ENCODE measurements around the gene CHST7. TPM values are rescaled to one million over a fixed set of nuclear protein-coding genes. Genes with fewer than 3 reads are reported as not detected.
A peak's percentile ranks its signal among the peaks of the same experiment; 100 is the strongest.

Gene CHST7
- total RNA-seq, 2 experiments from 2014 or later: 2.5 to 2.8 TPM

DNA sequence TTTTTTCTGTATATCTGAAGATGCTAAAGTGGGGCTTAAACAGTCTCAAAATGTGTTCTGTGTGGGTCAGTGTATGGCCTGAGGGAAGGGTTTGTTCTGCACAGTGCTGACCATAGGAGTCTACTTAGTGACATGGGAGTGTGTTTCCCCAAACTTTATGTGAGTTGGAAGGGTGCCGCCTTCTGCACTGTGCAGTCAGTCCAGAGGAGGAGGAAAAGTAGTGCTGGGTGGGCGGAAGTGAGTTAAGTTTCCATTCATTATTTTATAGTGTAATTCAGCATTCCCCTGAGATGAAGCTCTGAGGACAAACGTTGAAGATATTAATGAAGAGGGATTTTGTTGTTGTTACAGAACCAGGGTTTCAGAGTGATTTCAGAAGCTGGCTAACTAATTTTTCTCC lies 2.9 kb downstream of the CHST7 start:
- TF ChIP-seq, protein P1, sequence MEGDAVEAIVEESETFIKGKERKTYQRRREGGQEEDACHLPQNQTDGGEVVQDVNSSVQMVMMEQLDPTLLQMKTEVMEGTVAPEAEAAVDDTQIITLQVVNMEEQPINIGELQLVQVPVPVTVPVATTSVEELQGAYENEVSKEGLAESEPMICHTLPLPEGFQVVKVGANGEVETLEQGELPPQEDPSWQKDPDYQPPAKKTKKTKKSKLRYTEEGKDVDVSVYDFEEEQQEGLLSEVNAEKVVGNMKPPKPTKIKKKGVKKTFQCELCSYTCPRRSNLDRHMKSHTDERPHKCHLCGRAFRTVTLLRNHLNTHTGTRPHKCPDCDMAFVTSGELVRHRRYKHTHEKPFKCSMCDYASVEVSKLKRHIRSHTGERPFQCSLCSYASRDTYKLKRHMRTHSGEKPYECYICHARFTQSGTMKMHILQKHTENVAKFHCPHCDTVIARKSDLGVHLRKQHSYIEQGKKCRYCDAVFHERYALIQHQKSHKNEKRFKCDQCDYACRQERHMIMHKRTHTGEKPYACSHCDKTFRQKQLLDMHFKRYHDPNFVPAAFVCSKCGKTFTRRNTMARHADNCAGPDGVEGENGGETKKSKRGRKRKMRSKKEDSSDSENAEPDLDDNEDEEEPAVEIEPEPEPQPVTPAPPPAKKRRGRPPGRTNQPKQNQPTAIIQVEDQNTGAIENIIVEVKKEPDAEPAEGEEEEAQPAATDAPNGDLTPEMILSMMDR (IDR thresholded peaks at IDR 0.05): no peak
- intact Hi-C loops (cut with micrococcal nuclease): no loop called here
- Mint-ChIP-seq H3K36me3 (ENCODE audit: low read depth) (no peaks in the 10 kb centered on the region), H3K27ac (no peak overlapping the region), H3K9me3 (no peaks in the 10 kb centered on the region), H3K4me1 (ENCODE audit: low read depth) (peaks cover 39% of the 10 kb centered on the region), H3K4me3 (peak overlapping the region; percentile 61), H3K27me3 (peaks cover 3% of the 10 kb centered on the region)
- no peak for ATAC-seq
- ChIA-PET CTCF (interaction anchor here (1.2 kb wide), 1 partner anchor 61 kb away, joined by 4 read pairs; no protein-coding TSS in a partner anchor), POLR2A (no interaction called here)
- no peak for DNase-seq

GRCh38 chrX:46577221-46578005 lies 3.8 kb downstream of the CHST7 start:
- TF ChIP-seq, protein P1 (IDR thresholded peaks at IDR 0.05): no peak
- Mint-ChIP-seq H3K27me3 (peaks cover 3% of the 10 kb centered on the region), H3K4me1 (ENCODE audit: low read depth) (peaks cover 29% of the 10 kb centered on the region), H3K36me3 (ENCODE audit: low read depth) (no peaks in the 10 kb centered on the region), H3K9me3 (no peaks in the 10 kb centered on the region), H3K27ac (no peak overlapping the region), H3K4me3 (peak overlapping the region; percentile 27)
- POLR2A ChIA-PET: no interaction called here
- CTCF ChIA-PET: interaction anchor here (1.2 kb wide), 1 partner anchor 60 kb away, joined by 4 read pairs; no protein-coding TSS in a partner anchor
- no peak for ATAC-seq
- intact Hi-C loops (cut with micrococcal nuclease): no loop called here
- no peak for DNase-seq

DNA sequence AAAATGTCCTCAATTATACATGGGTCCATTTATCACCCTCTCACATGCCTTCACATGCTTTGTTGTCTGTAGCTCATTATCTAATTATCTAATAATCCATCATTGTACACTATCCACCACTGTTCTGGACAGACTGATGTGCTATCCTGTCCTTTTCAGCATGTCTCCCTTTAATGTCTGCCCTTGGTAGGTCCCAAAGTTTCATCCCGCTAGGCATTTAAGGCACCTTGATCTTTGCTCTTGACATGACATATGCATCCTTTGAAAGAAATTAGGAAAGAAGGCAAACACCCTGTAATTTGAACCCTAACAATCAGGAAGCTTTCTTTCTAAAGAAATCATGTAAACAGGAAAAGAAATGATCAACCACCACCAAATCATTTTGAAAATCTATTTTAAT lies 5.7 kb downstream of the CHST7 start:
- TF ChIP-seq, protein P1 (IDR thresholded peaks at IDR 0.05): no peak
- Mint-ChIP-seq H3K36me3 (ENCODE audit: low read depth) (no peaks in the 10 kb centered on the region), H3K9me3 (no peaks in the 10 kb centered on the region), H3K4me3 (no peak overlapping the region), H3K4me1 (ENCODE audit: low read depth) (peaks cover 21% of the 10 kb centered on the region), H3K27ac (no peak overlapping the region), H3K27me3 (peaks cover 3% of the 10 kb centered on the region)
- no peak for ATAC-seq
- DNase-seq: no peak
- ChIA-PET CTCF (no interaction called here), POLR2A (interaction anchor here (1.3 kb wide), 1 partner anchor 8 kb away, joined by 4 read pairs; no protein-coding TSS in a partner anchor)
- intact Hi-C loops (cut with micrococcal nuclease): no loop called here

- H3K27me3 Mint-ChIP-seq: peaks cover 3% of the 10 kb centered on the region
- H3K9me3 Mint-ChIP-seq: no peaks in the 10 kb centered on the region
- POLR2A ChIA-PET: no interaction called here
- ATAC-seq (no peak), DNase-seq (no peak)
- intact Hi-C loops (cut with micrococcal nuclease): no loop called here
- peaks cover 18% of the 10 kb centered on the region for H3K4me1 Mint-ChIP-seq (ENCODE audit: low read depth)
- CTCF ChIA-PET: no interaction called here
- H3K27ac Mint-ChIP-seq: no peak overlapping the region
- no peaks in the 10 kb centered on the region for H3K36me3 Mint-ChIP-seq (ENCODE audit: low read depth)
- TF ChIP-seq, protein P1 (IDR thresholded peaks at IDR 0.05): no peak
- H3K4me3 Mint-ChIP-seq: no peak overlapping the region
These were observed 7.0 kb downstream of the CHST7 start for GRCh38 chrX:46580613-46581012.

DNA sequence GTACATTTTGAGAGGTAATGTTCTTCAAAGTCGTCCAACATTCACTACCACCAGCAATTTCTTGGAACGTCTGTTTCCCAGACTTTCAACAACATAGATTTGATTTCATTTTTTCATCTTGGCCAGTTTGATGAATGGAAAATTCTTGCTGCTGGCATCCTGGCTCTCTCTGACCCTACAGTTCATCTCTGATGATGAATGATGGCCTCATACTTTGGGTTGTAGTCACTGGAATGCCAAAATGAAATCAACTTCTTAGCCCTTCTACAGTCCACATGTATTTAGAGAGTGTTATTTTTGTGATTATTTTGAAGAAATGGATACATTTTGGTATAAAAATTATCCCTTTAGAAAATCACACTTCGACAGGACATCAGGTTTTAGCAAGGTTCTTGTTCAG lies 8.8 kb downstream of the CHST7 start:
- no peak for ATAC-seq
- no peaks in the 10 kb centered on the region for H3K27me3 Mint-ChIP-seq
- intact Hi-C loops (cut with micrococcal nuclease): no loop called here
- TF ChIP-seq, protein P1 (IDR thresholded peaks at IDR 0.05): no peak
- H3K4me1 Mint-ChIP-seq (ENCODE audit: low read depth): peaks cover 10% of the 10 kb centered on the region
- H3K36me3 Mint-ChIP-seq (ENCODE audit: low read depth): no peaks in the 10 kb centered on the region
- H3K4me3 Mint-ChIP-seq: no peak overlapping the region
- no peak overlapping the region for H3K27ac Mint-ChIP-seq
- POLR2A ChIA-PET: no interaction called here
- CTCF ChIA-PET: no interaction called here
- DNase-seq: no peak
- H3K9me3 Mint-ChIP-seq: no peaks in the 10 kb centered on the region

All from activated CD8-positive, alpha-beta T cell treated with anti-CD3 and anti-CD28 coated beads for 36 hours (primary cell).